CD4-positive, alpha-beta T cell (primary cell): Measurements from ENCODE around the gene TCEAL5. TPM values are rescaled to one million over a fixed set of nuclear protein-coding genes. Genes with fewer than 3 reads are reported as not detected.

Experiments used
- ATAC-seq: fragments of 200-7000 bp; cut with Tn5 transposase; one replicate; pipeline ENCODE4 v1.10.0; 2022; ENCODE audit warnings: mild to moderate bottlenecking; ENCODE audit not compliant: poor library complexity
- CTCF ChIA-PET: fragments of 350-600 bp; sonication (Branson Sonifier 250); formaldehyde crosslinking; loops from one replicate; lab custom pipeline; 2021; ENCODE audit warnings: antibody characterized with exemption, inconsistent platforms; lab: Charles Lee
- POLR2A ChIA-PET: fragments of 350-600 bp; sonication (Branson Sonifier 250); formaldehyde crosslinking; loops from one replicate; lab custom pipeline; 2021; ENCODE audit warnings: antibody characterized with exemption, inconsistent platforms; lab: Charles Lee
- DNase-seq, 14 experiments: peaks; one replicate each; pipeline ENCODE4 v3.0.0-alpha.2; 2013 to 2020; ENCODE audit warnings: mixed read lengths in 2 of 14
- H3K27ac ChIP-seq, 2 donors: one replicate each; pipeline versions ENCODE4 v1.5.1 to v1.7.0; 2013; ENCODE audit warnings: low read length in 2 of 2, low read depth in 1 of 2, mild to moderate bottlenecking in 1 of 2
- H3K27me3 ChIP-seq, 2 experiments: 1 replicate in 1 of 2; 2 replicates in 1 of 2; pipeline versions ENCODE4 v1.6.1 to v1.7.0; 2013; ENCODE audit warnings: low read length in 2 of 2, control low read depth in 1 of 2, mild to moderate bottlenecking in 1 of 2, moderate library complexity in 1 of 2; ENCODE audit not compliant: insufficient read depth in 2 of 2, control insufficient read depth in 1 of 2
- H3K36me3 ChIP-seq: one replicate; pipeline ENCODE4 v1.6.1; 2013; ENCODE audit warnings: low read length, control low read depth; ENCODE audit not compliant: insufficient read depth
- H3K4me1 ChIP-seq: one replicate; pipeline ENCODE4 v1.6.1; 2013; ENCODE audit warnings: low read length, control low read depth; ENCODE audit not compliant: insufficient read depth
- H3K4me3 ChIP-seq: one replicate; pipeline ENCODE4 v1.5.1; 2013; ENCODE audit warnings: mild to moderate bottlenecking, low read length, moderate library complexity
- H3K9me3 ChIP-seq, 2 experiments: 1 replicate in 1 of 2; 2 replicates in 1 of 2; pipeline versions ENCODE4 v1.6.1 to v1.7.0; 2013; ENCODE audit warnings: low read length in 2 of 2, mild to moderate bottlenecking in 2 of 2, control low read depth in 1 of 2, moderate library complexity in 1 of 2; ENCODE audit not compliant: control insufficient read depth in 1 of 2, insufficient read depth in 1 of 2
- H3K27ac Mint-ChIP-seq: one replicate; pipeline ENCODE4 v1.8.0; 2020; ENCODE audit warnings: mixed read lengths
- H3K27me3 Mint-ChIP-seq: one replicate; pipeline ENCODE4 v1.8.0; 2021; ENCODE audit warnings: mixed read lengths
- H3K36me3 Mint-ChIP-seq: one replicate; pipeline ENCODE4 v1.8.0; 2021; ENCODE audit warnings: low read depth, mixed read lengths
- H3K4me1 Mint-ChIP-seq: one replicate; pipeline ENCODE4 v1.8.0; 2021; ENCODE audit warnings: low read depth, mixed read lengths
- H3K4me3 Mint-ChIP-seq: one replicate; pipeline ENCODE4 v1.8.0; 2020; ENCODE audit warnings: mild to moderate bottlenecking, mixed read lengths
- H3K9me3 Mint-ChIP-seq: one replicate; pipeline ENCODE4 v1.8.0; 2020; ENCODE audit warnings: mixed read lengths
- CTCF ChIP-seq: fragments of 200-600 bp; IDR thresholded peaks from one replicate; pipeline ENCODE4 v1.8.0; 2022; ENCODE audit warnings: antibody characterized with exemption, mild to moderate bottlenecking
- intact Hi-C, 2 experiments: fragments of 100-400 bp; cut with DNase I in 1 of 2; cut with micrococcal nuclease in 1 of 2; formaldehyde crosslinking; loops; one replicate each; pipeline versions ENCODE4 v1.15.1 to v1.9.0; 2023 to 2025; cut with DNase I, micrococcal nuclease
- total RNA-seq, 174 experiments: library from RNA in 2 of 174; stranded (reverse) in 2 of 174; gene quantifications; one replicate each; pipeline ENCODE4 v1.2.3 and lab custom pipeline; 2021 to 2026

The TCEAL5 gene
- total RNA-seq, 2 experiments from 2014 or later = not detected

- peak within 1 kb of the TSS; percentile 98 for H3K4me3 Mint-ChIP-seq
- H3K27me3 Mint-ChIP-seq = no peaks in the 10 kb centered on the region
- ChIA-PET POLR2A (interaction anchor here (0.7 to 1.0 kb wide), 3 partner anchors 40 to 1323 kb away, joined by 3 to 7 read pairs (median 5); partner anchors contain the start of genes BEX4 and ZMAT1), CTCF (interaction anchor here (1.3 kb wide), 1 partner anchor 43 kb away, joined by 3 read pairs; no protein-coding TSS in a partner anchor)
- H3K36me3 ChIP-seq = peaks cover 3% of the 10 kb centered on the region
- no peaks in the 10 kb centered on the region for H3K27me3 ChIP-seq
- H3K4me1 ChIP-seq = peaks cover 12% of the 10 kb centered on the region
- H3K27ac Mint-ChIP-seq = peak within 1 kb of the TSS; percentile 95
- no peaks in the 10 kb centered on the region for H3K9me3 ChIP-seq
- peak within 1 kb of the TSS; percentile 71 for H3K4me3 ChIP-seq
- ATAC-seq (peak; percentile 91), DNase-seq (peak in 13 of 14 experiments; percentile 27 to 85 (median 47))
- H3K36me3 Mint-ChIP-seq = peaks cover 14% of the 10 kb centered on the region
- TF ChIP-seq CTCF = no peak
- peaks cover 32% of the 10 kb centered on the region for H3K4me1 Mint-ChIP-seq
- intact Hi-C loops = loop anchor here in 1 of 2 experiments (5.0 kb wide), 1 partner anchor 52 kb away; no protein-coding TSS in a partner anchor
- no peaks in the 10 kb centered on the region for H3K9me3 Mint-ChIP-seq
- H3K27ac ChIP-seq = peak within 1 kb of the TSS; percentile 65 to 79
Observed at GRCh38 chrX:103254921-103255493, 21.5 kb downstream of the TCEAL5 start, which contains the start of gene TCEAL8. Gene TCEAL8, minus strand, starts transcription at chrX:103255155. Its CDS starts 1,176 bp downstream, at chrX:103253979.

DNA sequence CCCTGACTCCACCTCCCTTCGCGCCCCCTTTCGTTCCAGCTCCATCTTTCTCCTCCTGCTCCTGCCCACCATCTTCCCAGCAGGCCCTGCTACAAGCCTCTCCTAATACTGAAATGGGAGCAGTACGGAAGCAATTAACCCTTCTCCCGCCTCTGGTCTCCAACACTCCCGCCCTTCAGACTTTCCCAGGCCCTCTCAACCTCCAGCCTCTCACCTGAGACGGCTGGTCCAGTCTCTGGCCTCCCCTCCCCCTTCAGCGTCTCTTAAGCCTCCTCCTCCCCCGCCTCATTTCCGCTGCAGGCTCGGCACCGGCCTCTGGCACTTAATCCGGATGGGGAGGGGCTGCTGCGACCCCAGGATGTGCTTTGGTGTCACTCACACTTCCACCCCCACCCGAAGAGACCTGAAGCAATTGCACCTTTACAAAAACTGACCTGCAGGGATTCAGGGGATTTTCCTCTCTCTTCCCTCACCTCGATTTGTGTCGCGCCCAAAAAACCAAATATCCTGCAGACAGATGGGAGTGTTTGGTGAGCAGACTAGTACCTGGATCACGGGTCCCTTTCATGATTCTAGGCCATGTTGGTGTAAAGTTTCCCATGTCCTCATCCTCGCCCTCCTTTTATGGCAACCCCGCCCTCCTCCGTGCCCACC, 22.3 kb downstream of the TCEAL5 start:
- H3K4me3 ChIP-seq = peak overlapping the region; percentile 71
- H3K36me3 Mint-ChIP-seq = peaks cover 14% of the 10 kb centered on the region
- no peak for TF ChIP-seq CTCF
- peaks cover 32% of the 10 kb centered on the region for H3K4me1 Mint-ChIP-seq
- intact Hi-C loops = no loop called here
- H3K9me3 ChIP-seq = no peaks in the 10 kb centered on the region
- H3K27me3 ChIP-seq = no peaks in the 10 kb centered on the region
- no peaks in the 10 kb centered on the region for H3K9me3 Mint-ChIP-seq
- H3K4me3 Mint-ChIP-seq = peak overlapping the region; percentile 98
- H3K27ac Mint-ChIP-seq = peak overlapping the region; percentile 95
- DNase-seq (peak in 10 of 14 experiments; percentile 7 to 69 (median 30)), ATAC-seq (peak; percentile 44)
- peak overlapping the region; percentile 65 to 79 for H3K27ac ChIP-seq
- H3K36me3 ChIP-seq = peaks cover 3% of the 10 kb centered on the region
- no peaks in the 10 kb centered on the region for H3K27me3 Mint-ChIP-seq
- H3K4me1 ChIP-seq = peaks cover 12% of the 10 kb centered on the region
- ChIA-PET POLR2A (interaction anchor here (0.8 to 1.0 kb wide), 2 partner anchors 39 to 43 kb away, joined by 5 to 7 read pairs; partner anchors contain the start of gene BEX4), CTCF (interaction anchor here (1.0 to 1.3 kb wide), 2 partner anchors 43 to 210 kb away, joined by 3 read pairs; no protein-coding TSS in a partner anchor)

DNA sequence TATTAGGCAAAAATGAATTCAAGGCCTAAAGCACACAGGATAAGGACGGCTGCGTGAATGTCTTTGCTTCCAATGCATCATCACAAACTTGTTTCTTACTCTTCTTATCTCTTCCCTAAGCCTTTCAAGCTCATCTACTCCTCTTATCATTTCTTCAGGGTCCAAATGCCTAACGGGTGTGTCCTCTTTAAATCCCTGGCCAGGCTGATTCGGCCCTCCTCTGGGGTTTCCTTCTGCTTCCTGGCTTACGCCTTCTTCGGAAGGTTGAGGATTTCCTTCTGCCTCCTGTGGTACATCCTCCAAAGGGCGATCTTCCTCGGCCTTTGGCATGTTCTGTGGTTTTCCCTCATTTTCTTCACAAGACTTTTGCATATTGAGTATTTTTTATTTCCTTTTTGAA, 22.9 kb downstream of the TCEAL5 start:
- Histone ChIP-seq H3K4me1 (peaks cover 12% of the 10 kb centered on the region), H3K4me3 (peak overlapping the region; percentile 71), H3K36me3 (peaks cover 3% of the 10 kb centered on the region), H3K9me3 (no peaks in the 10 kb centered on the region), H3K27me3 (no peaks in the 10 kb centered on the region), H3K27ac (peak overlapping the region; percentile 65 to 79)
- POLR2A ChIA-PET = no interaction called here
- no peaks in the 10 kb centered on the region for H3K27me3 Mint-ChIP-seq
- H3K4me1 Mint-ChIP-seq = peaks cover 32% of the 10 kb centered on the region
- H3K27ac Mint-ChIP-seq = peak overlapping the region; percentile 95
- peak in 2 of 14 experiments; percentile 3 to 4 for DNase-seq
- CTCF ChIA-PET = interaction anchor here (1.0 kb wide), 1 partner anchor 210 kb away, joined by 3 read pairs; no protein-coding TSS in a partner anchor
- ATAC-seq = no peak
- no peak for TF ChIP-seq CTCF
- no peaks in the 10 kb centered on the region for H3K9me3 Mint-ChIP-seq
- H3K4me3 Mint-ChIP-seq = peak overlapping the region; percentile 98
- peaks cover 14% of the 10 kb centered on the region for H3K36me3 Mint-ChIP-seq
- intact Hi-C loops = no loop called here
